Activated T-cell treated with anti-CD3 and anti-CD28 coated beads, Interleukin-2, amount 50 U/mL, for 48 hours (primary cell): ENCODE results near the gene DENR.
"Not testable (repeated sequence)": the region's sequence is repeated elsewhere in the genome, so short reads cannot be mapped to it uniquely, and the experiment has no call there.

Experiments used
- DNase-seq, 2 experiments: peaks; one replicate each; pipeline ENCODE4 v3.0.0-alpha.2; 2020

The DENR gene

GRCh38 chr12:122752464-122753318 is at the start of gene DENR:
TSS of gene DENR (plus strand) at chr12:122752824. CDS start at chr12:122753702, 878 bp downstream.
- peak; percentile 100 for DNase-seq

GRCh38 chr12:122702890-122703611 is 49.6 kb upstream of the DENR start, which contains the start of gene HCAR2:
TSS of gene HCAR2 (minus strand) at chr12:122703357. CDS start at chr12:122703283, 74 bp downstream.
- DNase-seq, result not testable (repeated sequence)

GRCh38 chr12:122703841-122704240 is 48.8 kb upstream of the DENR start:
- DNase-seq, result not testable (repeated sequence)

- not testable (repeated sequence) for DNase-seq
Measured at GRCh38 chr12:122709287-122709686, 43.3 kb upstream of the DENR start.

GRCh38 chr12:122710341-122710740 is 42.3 kb upstream of the DENR start:
- not testable (repeated sequence) for DNase-seq

GRCh38 chr12:122711266-122711665 is 41.4 kb upstream of the DENR start:
- DNase-seq, result not testable (repeated sequence)

GRCh38 chr12:122713491-122714188 is 39.0 kb upstream of the DENR start:
- not testable (repeated sequence) for DNase-seq

GRCh38 chr12:122715211-122715610 is 37.4 kb upstream of the DENR start:
- not testable (repeated sequence) for DNase-seq

- DNase-seq, result not testable (repeated sequence)
Measured at GRCh38 chr12:122716658-122717057, 36.0 kb upstream of the DENR start, which contains the start of gene HCAR3. TSS of gene HCAR3 (minus strand) at chr12:122716811. CDS start at chr12:122716737, 74 bp downstream.

GRCh38 chr12:122721057-122721545 is 31.5 kb upstream of the DENR start:
- peak; percentile 37 to 42 for DNase-seq

- no peak for DNase-seq
Measured at GRCh38 chr12:122722387-122722786, 30.2 kb upstream of the DENR start.

GRCh38 chr12:122724641-122725243 is 27.9 kb upstream of the DENR start:
- no peak for DNase-seq

GRCh38 chr12:122725452-122726079 is 27.1 kb upstream of the DENR start:
- no peak for DNase-seq

- peak in 1 of 2 experiments; percentile 40 for DNase-seq
Measured at GRCh38 chr12:122726080-122726558, 26.5 kb upstream of the DENR start.

GRCh38 chr12:122729583-122730214 is 22.9 kb upstream of the DENR start:
- DNase-seq, result no peak

- peak; percentile 72 to 76 for DNase-seq
Measured at GRCh38 chr12:122730215-122731014, 22.2 kb upstream of the DENR start, which contains the start of gene HCAR1. TSS of gene HCAR1 (minus strand) at chr12:122730844. CDS start at chr12:122730339, 505 bp downstream.

GRCh38 chr12:122732170-122732569 is 20.5 kb upstream of the DENR start:
- peak in 1 of 2 experiments; percentile 44 for DNase-seq

- DNase-seq, result no peak
Measured at GRCh38 chr12:122732611-122733010, 20.0 kb upstream of the DENR start.

- DNase-seq, result no peak
Measured at GRCh38 chr12:122738571-122738970, 14.1 kb upstream of the DENR start.

- DNase-seq, result no peak
Measured at GRCh38 chr12:122740351-122740750, 12.3 kb upstream of the DENR start.
